SK-N-SH (cell line): ENCODE data around the gene PPP1R9A. TPM values are rescaled to one million over a fixed set of nuclear protein-coding genes. Genes with fewer than 3 reads are reported as not detected.

ENCODE experiments used
- CTCF ChIA-PET: fragments of 300-600, 350-600 bp; formaldehyde crosslinking; extraction: SDS; loops from one replicate; lab custom pipeline; 2021; lab: Yijun Ruan, JAX
- POLR2A ChIA-PET: fragments of 350-600 bp; sonication (Branson Sonifier 250); formaldehyde crosslinking; extraction: SDS; loops from one replicate; lab custom pipeline; 2020; ENCODE audit warnings: antibody characterized with exemption, inconsistent platforms; lab: Yijun Ruan, JAX
- DNase-seq: peaks from one replicate; pipeline ENCODE4 v3.0.0; 2012
- H2AFZ ChIP-seq: fragments of 200-600 bp; sonication (generic); 2 replicates; pipeline ENCODE4 v1.8.1; 2016; ENCODE audit warnings: antibody characterized with exemption, mild to moderate bottlenecking, low read depth
- H3F3A ChIP-seq: fragments of 200-600 bp; sonication (generic); replicated peaks from 2 replicates; pipeline ENCODE3; 2016; ENCODE audit warnings: antibody characterized with exemption, mild to moderate bottlenecking; ENCODE audit not compliant: insufficient read depth
- H3K27ac ChIP-seq, 2 experiments: fragments of 200-500 bp in 1 of 2; fragments of 200-600 bp in 1 of 2; sonication (Bioruptor generic) in 1 of 2; sonication (generic), shearing (Covaris generic) in 1 of 2; 2 replicates each; pipeline versions ENCODE4 v1.5.1 to v1.6.1; 2014 to 2016; ENCODE audit warnings: low read depth in 2 of 2, inconsistent platforms in 1 of 2, low read length in 1 of 2, mild to moderate bottlenecking in 1 of 2, mixed read lengths in 1 of 2
- H3K27me3 ChIP-seq: fragments of 200-600 bp; sonication (generic), shearing (Covaris generic); 2 replicates; pipeline ENCODE4 v1.6.1; 2016; ENCODE audit warnings: mixed run types; ENCODE audit not compliant: insufficient read depth
- H3K36me3 ChIP-seq, 2 experiments: fragments of 200-500 bp in 1 of 2; fragments of 200-600 bp in 1 of 2; sonication (Bioruptor generic) in 1 of 2; sonication (generic) in 1 of 2; replicated peaks in 1 of 2; 2 replicates each; pipeline versions ENCODE3 to v1.5.1; 2014 to 2016; ENCODE audit warnings: low read length in 1 of 2, mild to moderate bottlenecking in 1 of 2; ENCODE audit not compliant: insufficient read depth in 2 of 2, control insufficient read depth in 1 of 2
- H3K4me1 ChIP-seq, 2 experiments: fragments of 200-500 bp in 1 of 2; fragments of 200-600 bp in 1 of 2; sonication (Bioruptor generic) in 1 of 2; sonication (generic), shearing (Covaris generic) in 1 of 2; 2 replicates each; pipeline versions ENCODE4 v1.5.1 to v1.6.1; 2014 to 2016; ENCODE audit warnings: low read depth in 1 of 2, low read length in 1 of 2, mixed run types in 1 of 2; ENCODE audit not compliant: insufficient read depth in 2 of 2, control insufficient read depth in 1 of 2
- H3K4me2 ChIP-seq: fragments of 200-600 bp; sonication (generic), shearing (Covaris generic); 2 replicates; pipeline ENCODE4 v1.6.1; 2017; ENCODE audit warnings: mixed run types
- H3K4me3 ChIP-seq, 2 experiments: fragments of 200-500 bp in 1 of 2; fragments of 200-600 bp in 1 of 2; sonication (Bioruptor generic) in 1 of 2; sonication (generic), shearing (Covaris generic) in 1 of 2; 2 replicates each; pipeline versions ENCODE4 v1.5.1 to v1.8.1; 2014 to 2016; ENCODE audit warnings: low read depth in 2 of 2, inconsistent platforms in 1 of 2, low read length in 1 of 2, mild to moderate bottlenecking in 1 of 2, mixed read lengths in 1 of 2, moderate library complexity in 1 of 2
- H3K79me2 ChIP-seq: fragments of 200-600 bp; sonication (generic); 2 replicates; pipeline ENCODE4 v1.8.1; 2017; ENCODE audit warnings: mild to moderate bottlenecking; ENCODE audit not compliant: insufficient read depth
- H3K9ac ChIP-seq: fragments of 200-600 bp; sonication (generic); 2 replicates; pipeline ENCODE4 v1.6.1; 2017; ENCODE audit warnings: mixed run types
- H3K9me2 ChIP-seq: fragments of 200-600 bp; sonication (generic); 2 replicates; pipeline ENCODE4 v1.6.1; 2017; ENCODE audit warnings: mixed run types
- H3K9me3 ChIP-seq: fragments of 200-600 bp; sonication (generic); 2 replicates; pipeline ENCODE4 v1.6.1; 2017; ENCODE audit warnings: mixed run types, mild to moderate bottlenecking, moderate library complexity
- H4K20me1 ChIP-seq: fragments of 200-600 bp; sonication (generic); 2 replicates; pipeline ENCODE4 v1.6.1; 2017; ENCODE audit warnings: mild to moderate bottlenecking, mixed run types; ENCODE audit not compliant: insufficient read depth
- CHD2 ChIP-seq: fragments of 150-350 bp; IDR thresholded peaks from 2 replicates; pipeline ENCODE4 v1.6.1; 2018; ENCODE audit warnings: low read length; ENCODE audit not compliant: partially characterized antibody
- FOSL2 ChIP-seq: IDR thresholded peaks from 2 replicates; pipeline ENCODE4 v1.4.0; 2012; ENCODE audit warnings: low read depth, mild to moderate bottlenecking, moderate library complexity, borderline replicate concordance
- GABPA ChIP-seq: IDR thresholded peaks from 2 replicates; pipeline ENCODE4 v1.4.0; 2012; ENCODE audit warnings: low read depth, mild to moderate bottlenecking
- NRF1 ChIP-seq: IDR thresholded peaks from 2 replicates; pipeline ENCODE4 v1.6.1; 2012; ENCODE audit warnings: low read depth, mild to moderate bottlenecking, low read length
- RAD21 ChIP-seq: IDR thresholded peaks from 2 replicates; pipeline ENCODE4 v1.6.1; 2012; ENCODE audit warnings: mild to moderate bottlenecking, low read length
- SMC3 ChIP-seq: IDR thresholded peaks from 2 replicates; pipeline ENCODE4 v1.6.1; 2012; ENCODE audit warnings: low read depth, low read length, improper control_type of control experiment
- TAF1 ChIP-seq: IDR thresholded peaks from 2 replicates; pipeline ENCODE4 v1.6.1; 2012; ENCODE audit warnings: low read depth, mild to moderate bottlenecking, low read length, moderate library complexity, borderline replicate concordance
- TCF12 ChIP-seq: IDR thresholded peaks from 2 replicates; pipeline ENCODE4 v1.4.0; 2012
- WGBS: methylation state at CpG from one replicate; pipeline ENCODE4 v1.1.6; 2017; ENCODE audit warnings: low lambda C conversion rate; 5-methylcytosine and 5-hydroxymethylcytosine counted together
- polyA plus RNA-seq, 3 experiments: library from polyadenylated mRNA; depleted of rRNA; stranded (reverse); fragments of >200 nt; gene quantifications; 2 replicates each; pipeline ENCODE4 v1.2.3, GENCODE V29; 2012
- TF ChIP-seq, protein P1 (sequence below): IDR thresholded peaks from 2 replicates; pipeline ENCODE4 v1.6.1; 2012; ENCODE audit warnings: mild to moderate bottlenecking, low read depth, low read length, moderate library complexity
- TF ChIP-seq, protein P2 (sequence below): IDR thresholded peaks from 2 replicates; pipeline ENCODE4 v1.4.0; 2012; ENCODE audit warnings: low read depth
- TF ChIP-seq, protein P3 (sequence below): IDR thresholded peaks from 2 replicates; pipeline ENCODE4 v1.4.0; 2012; ENCODE audit warnings: low read depth, borderline replicate concordance
- TF ChIP-seq, protein P4 (sequence below): fragments of 200-600 bp; sonication (generic); IDR thresholded peaks from 2 replicates; pipeline ENCODE4 v1.6.1; 2017; ENCODE audit warnings: antibody characterized with exemption, mild to moderate bottlenecking, moderate library complexity
- TF ChIP-seq, protein P5 (sequence below): IDR thresholded peaks from 2 replicates; pipeline ENCODE4 v1.4.0; 2012; ENCODE audit warnings: low read depth, borderline replicate concordance

PPP1R9A gene
- polyA plus RNA-seq, 1 of the 3 experiments (the other 2 are of a cell fraction) = 0.30 TPM

DNA sequence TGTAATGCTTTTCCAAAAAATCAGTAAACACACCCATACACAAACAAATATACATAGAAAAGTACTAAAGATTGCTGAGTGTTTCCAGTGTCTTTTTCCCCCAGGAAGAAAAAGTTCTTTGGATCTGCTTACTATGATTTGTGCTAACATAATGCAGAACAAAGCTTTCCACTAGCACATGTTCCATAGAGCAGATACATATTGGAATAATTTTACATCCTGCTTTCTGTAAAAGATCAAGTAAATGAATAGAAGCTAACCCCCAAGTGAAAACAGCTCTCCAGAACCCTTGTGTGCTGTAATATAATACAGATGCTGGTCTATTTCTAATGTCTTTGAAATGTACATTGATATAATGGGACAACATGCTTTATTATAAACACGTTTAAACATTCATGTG, 291.5 kb downstream of the PPP1R9A start (continued):
- TF ChIP-seq, protein P1, sequence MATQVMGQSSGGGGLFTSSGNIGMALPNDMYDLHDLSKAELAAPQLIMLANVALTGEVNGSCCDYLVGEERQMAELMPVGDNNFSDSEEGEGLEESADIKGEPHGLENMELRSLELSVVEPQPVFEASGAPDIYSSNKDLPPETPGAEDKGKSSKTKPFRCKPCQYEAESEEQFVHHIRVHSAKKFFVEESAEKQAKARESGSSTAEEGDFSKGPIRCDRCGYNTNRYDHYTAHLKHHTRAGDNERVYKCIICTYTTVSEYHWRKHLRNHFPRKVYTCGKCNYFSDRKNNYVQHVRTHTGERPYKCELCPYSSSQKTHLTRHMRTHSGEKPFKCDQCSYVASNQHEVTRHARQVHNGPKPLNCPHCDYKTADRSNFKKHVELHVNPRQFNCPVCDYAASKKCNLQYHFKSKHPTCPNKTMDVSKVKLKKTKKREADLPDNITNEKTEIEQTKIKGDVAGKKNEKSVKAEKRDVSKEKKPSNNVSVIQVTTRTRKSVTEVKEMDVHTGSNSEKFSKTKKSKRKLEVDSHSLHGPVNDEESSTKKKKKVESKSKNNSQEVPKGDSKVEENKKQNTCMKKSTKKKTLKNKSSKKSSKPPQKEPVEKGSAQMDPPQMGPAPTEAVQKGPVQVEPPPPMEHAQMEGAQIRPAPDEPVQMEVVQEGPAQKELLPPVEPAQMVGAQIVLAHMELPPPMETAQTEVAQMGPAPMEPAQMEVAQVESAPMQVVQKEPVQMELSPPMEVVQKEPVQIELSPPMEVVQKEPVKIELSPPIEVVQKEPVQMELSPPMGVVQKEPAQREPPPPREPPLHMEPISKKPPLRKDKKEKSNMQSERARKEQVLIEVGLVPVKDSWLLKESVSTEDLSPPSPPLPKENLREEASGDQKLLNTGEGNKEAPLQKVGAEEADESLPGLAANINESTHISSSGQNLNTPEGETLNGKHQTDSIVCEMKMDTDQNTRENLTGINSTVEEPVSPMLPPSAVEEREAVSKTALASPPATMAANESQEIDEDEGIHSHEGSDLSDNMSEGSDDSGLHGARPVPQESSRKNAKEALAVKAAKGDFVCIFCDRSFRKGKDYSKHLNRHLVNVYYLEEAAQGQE = no peak
- TF ChIP-seq GABPA (no peak), CHD2 (peak; percentile 82), TCF12 (peak; percentile 71), TAF1 (no peak)
- TF ChIP-seq, protein P2, sequence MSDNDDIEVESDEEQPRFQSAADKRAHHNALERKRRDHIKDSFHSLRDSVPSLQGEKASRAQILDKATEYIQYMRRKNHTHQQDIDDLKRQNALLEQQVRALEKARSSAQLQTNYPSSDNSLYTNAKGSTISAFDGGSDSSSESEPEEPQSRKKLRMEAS = no peak
- TF ChIP-seq, protein P3, sequence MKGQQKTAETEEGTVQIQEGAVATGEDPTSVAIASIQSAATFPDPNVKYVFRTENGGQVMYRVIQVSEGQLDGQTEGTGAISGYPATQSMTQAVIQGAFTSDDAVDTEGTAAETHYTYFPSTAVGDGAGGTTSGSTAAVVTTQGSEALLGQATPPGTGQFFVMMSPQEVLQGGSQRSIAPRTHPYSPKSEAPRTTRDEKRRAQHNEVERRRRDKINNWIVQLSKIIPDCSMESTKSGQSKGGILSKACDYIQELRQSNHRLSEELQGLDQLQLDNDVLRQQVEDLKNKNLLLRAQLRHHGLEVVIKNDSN = no peak
- TF ChIP-seq, protein P4, sequence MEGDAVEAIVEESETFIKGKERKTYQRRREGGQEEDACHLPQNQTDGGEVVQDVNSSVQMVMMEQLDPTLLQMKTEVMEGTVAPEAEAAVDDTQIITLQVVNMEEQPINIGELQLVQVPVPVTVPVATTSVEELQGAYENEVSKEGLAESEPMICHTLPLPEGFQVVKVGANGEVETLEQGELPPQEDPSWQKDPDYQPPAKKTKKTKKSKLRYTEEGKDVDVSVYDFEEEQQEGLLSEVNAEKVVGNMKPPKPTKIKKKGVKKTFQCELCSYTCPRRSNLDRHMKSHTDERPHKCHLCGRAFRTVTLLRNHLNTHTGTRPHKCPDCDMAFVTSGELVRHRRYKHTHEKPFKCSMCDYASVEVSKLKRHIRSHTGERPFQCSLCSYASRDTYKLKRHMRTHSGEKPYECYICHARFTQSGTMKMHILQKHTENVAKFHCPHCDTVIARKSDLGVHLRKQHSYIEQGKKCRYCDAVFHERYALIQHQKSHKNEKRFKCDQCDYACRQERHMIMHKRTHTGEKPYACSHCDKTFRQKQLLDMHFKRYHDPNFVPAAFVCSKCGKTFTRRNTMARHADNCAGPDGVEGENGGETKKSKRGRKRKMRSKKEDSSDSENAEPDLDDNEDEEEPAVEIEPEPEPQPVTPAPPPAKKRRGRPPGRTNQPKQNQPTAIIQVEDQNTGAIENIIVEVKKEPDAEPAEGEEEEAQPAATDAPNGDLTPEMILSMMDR = no peak
- TF ChIP-seq, protein P5, sequence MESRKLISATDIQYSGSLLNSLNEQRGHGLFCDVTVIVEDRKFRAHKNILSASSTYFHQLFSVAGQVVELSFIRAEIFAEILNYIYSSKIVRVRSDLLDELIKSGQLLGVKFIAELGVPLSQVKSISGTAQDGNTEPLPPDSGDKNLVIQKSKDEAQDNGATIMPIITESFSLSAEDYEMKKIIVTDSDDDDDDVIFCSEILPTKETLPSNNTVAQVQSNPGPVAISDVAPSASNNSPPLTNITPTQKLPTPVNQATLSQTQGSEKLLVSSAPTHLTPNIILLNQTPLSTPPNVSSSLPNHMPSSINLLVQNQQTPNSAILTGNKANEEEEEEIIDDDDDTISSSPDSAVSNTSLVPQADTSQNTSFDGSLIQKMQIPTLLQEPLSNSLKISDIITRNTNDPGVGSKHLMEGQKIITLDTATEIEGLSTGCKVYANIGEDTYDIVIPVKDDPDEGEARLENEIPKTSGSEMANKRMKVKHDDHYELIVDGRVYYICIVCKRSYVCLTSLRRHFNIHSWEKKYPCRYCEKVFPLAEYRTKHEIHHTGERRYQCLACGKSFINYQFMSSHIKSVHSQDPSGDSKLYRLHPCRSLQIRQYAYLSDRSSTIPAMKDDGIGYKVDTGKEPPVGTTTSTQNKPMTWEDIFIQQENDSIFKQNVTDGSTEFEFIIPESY = no peak

DNA sequence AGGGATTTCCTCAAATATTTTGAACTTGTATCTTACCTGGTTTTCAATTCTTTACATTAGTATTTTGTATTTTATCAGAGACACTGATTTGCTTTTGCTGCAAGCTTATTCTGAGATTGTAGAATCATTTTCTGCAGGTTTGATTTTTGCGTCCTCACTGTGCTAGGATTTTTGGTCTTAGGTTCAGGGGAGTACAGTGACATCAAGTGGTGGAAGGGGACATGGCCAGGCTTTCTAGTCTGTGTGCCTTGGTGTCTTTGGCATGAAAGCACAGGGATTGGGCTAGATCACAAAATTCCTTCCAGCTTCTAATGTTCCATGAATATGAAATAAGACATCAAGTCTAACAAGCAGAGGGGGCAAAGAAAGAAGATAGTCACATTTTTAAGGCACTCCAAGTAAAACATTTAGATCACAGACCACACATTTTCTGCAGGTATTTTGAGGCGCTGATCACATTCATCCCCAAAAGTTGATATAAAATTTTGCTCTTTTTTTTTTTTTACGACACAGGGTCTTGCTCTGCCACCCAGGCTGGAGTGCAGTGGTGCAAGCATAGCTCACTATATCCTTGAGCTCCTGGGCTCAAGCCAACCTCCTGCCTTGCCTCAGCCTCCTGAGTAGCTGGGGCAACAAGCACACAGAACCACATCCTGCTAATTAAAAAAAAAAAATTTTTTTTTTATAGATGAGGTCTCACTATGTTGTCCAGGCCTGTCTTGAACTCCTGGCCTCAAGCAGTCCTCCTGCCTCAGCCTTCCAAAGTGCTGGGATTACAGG, 292.6 kb downstream of the PPP1R9A start:
- 29% methylated on average over 3 of the region's 3 CpGs for WGBS
- H3K27me3 ChIP-seq = peaks cover 7% of the 10 kb centered on the region; the same call in 1 of the 2 replicates
- no peaks in the 10 kb centered on the region for H3K9me2 ChIP-seq
- no peaks in the 10 kb centered on the region for H3K36me3 ChIP-seq
- POLR2A ChIA-PET = interaction anchor here (1.1 kb wide), 1 partner anchor 292 kb away, joined by 3 read pairs; no protein-coding TSS in a partner anchor
- H4K20me1 ChIP-seq = no peaks in the 10 kb centered on the region
- no peak overlapping the region for H3K27ac ChIP-seq
- TF ChIP-seq NRF1 (0 out of 2 replicates have a peak, but pooled peaks have one; percentile 16), FOSL2 (no peak), RAD21 (peak; percentile 95), SMC3 (peak; percentile 91)
- TF ChIP-seq, protein P4 = peak; percentile 82
- no peaks in the 10 kb centered on the region for H3K9me3 ChIP-seq
- CTCF ChIA-PET = interaction anchor here (0.6 to 6.0 kb wide), 48 partner anchors 8 to 1972 kb away, joined by 3 to 77 read pairs (median 3); partner anchors contain the start of gene SGCE
- DNase-seq = peak; percentile 69
- no peak overlapping the region for H3K9ac ChIP-seq
- no peak overlapping the region for H3K4me2 ChIP-seq
- H3F3A ChIP-seq = no peaks in the 10 kb centered on the region
- no peak overlapping the region for H2AFZ ChIP-seq
- peaks cover 0 to 12% of the 10 kb centered on the region in 2 experiments; a peak in 2 of 4 replicates for H3K4me1 ChIP-seq
- no peaks in the 10 kb centered on the region for H3K79me2 ChIP-seq
- H3K4me3 ChIP-seq = no peak overlapping the region; a peak in 1 of 4 replicates
